T47D (cell line): ENCODE measurements around the gene CEP128.

ENCODE experiments used
- DNase-seq, 2 experiments: peaks; one replicate each; pipeline versions ENCODE4 v3.0.0 to v3.0.0-alpha.2; 2011 to 2012; ENCODE audit warnings: low read depth in 1 of 2, low spot score in 1 of 2
- JUND ChIP-seq: IDR thresholded peaks from 2 replicates; pipeline ENCODE4 v1.6.1; 2012; ENCODE audit warnings: low read depth
- in situ Hi-C: cut with HindIII; loops from 2 replicates; pipeline ENCODE4 v1.10.0; 2016; ENCODE audit warnings: low sequenced_read_pairs, low pct_unique_long_range_greater_than_20kb

Gene CEP128

DNA sequence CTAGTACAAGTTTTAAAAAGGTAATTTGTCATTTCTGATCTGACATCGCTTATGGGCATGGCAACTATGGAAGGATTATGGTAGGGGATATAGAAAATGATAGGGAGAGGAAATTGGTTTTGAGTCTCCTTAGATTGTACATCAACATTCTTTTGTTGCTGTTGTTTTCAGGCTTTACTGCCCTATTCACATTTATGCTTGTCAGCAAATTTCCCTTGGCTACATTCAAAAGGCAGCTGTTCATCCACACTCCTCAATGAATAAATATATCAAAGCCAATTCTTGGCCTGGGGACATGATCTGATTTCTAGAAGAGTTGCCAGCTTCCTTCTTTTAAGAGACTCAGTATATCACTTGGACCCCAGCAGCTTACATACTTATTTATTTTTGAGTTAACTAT lies 283.4 kb downstream of the CEP128 start:
- in situ Hi-C loops: no loop called here
- TF ChIP-seq JUND: no peak
- DNase-seq: no peak

DNA sequence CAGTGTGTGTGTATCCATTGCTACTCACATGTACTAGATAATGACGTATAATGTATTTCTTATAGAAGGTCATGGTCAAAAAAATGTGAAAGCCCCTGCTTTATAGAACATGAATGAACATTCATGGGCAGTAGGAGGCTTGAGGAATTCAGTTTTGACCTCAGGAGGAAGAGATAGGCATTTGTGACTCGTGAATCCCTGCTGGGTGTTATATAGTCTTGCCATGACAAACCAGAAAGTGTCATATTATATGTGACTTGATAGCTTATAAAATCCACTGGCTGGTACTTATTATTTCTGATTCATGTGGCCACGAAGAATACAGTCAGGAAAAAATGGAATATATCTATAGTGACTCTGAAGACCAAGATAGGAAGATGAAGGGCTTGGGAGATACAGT lies 287.6 kb downstream of the CEP128 start:
- in situ Hi-C loops: no loop called here

DNA sequence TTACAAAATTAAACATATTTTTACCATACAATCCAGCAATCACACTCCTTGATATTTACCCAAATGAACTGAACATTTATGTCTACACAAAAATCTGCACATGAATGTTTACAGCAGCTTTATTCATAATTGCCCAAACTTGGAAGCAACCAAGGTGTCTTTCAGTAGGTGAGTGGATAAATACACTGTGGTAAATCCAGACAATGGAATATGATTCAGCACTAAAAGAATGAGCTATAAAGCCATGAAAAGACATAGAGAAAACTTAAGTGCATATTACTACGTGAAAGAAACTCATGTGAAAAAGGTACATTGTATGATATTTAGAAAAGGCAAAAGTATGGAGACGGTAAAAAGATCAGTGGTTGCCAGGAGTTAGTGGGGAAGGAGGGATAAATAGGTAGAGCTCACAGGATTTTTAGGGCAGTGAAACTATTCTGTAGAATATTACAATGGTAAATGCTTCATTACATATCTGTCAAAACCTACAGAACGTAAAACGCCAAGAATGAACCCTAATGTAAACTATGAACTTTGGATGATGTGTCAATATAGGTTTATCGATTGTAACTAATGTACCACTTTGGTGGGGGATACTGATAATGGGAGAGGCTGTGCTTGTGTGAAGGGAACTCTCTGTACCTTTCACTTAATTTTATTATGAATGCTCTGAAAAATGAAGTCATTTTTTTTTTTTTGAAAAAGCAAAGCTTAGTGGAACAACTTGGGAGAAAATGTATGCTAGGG lies 295.7 kb downstream of the CEP128 start:
- no peak for TF ChIP-seq JUND
- in situ Hi-C loops: no loop called here
- no peak for DNase-seq

More for the DNA sequence above, 287.6 kb downstream of the CEP128 start:
- no peak for DNase-seq
- no peak for TF ChIP-seq JUND

DNA sequence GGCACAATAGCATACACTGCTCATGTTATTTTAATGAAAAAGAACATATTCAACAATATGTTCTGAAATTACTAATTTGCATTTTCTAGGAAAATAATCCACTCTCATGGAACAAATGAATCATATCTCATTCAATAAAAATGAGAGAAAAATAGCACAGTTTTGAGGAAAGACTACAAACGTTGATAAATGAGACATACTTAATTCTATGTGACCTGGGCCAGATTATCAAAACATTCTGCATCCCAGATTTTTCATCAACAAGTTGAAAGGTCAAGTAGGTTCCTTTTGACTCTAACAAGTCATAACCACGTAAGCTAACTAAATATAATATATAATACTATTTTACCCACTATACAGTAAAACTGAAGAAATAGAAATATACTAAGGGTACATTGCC lies 296.7 kb downstream of the CEP128 start:
- no peak for TF ChIP-seq JUND
- in situ Hi-C loops: no loop called here
- DNase-seq: no peak

DNA sequence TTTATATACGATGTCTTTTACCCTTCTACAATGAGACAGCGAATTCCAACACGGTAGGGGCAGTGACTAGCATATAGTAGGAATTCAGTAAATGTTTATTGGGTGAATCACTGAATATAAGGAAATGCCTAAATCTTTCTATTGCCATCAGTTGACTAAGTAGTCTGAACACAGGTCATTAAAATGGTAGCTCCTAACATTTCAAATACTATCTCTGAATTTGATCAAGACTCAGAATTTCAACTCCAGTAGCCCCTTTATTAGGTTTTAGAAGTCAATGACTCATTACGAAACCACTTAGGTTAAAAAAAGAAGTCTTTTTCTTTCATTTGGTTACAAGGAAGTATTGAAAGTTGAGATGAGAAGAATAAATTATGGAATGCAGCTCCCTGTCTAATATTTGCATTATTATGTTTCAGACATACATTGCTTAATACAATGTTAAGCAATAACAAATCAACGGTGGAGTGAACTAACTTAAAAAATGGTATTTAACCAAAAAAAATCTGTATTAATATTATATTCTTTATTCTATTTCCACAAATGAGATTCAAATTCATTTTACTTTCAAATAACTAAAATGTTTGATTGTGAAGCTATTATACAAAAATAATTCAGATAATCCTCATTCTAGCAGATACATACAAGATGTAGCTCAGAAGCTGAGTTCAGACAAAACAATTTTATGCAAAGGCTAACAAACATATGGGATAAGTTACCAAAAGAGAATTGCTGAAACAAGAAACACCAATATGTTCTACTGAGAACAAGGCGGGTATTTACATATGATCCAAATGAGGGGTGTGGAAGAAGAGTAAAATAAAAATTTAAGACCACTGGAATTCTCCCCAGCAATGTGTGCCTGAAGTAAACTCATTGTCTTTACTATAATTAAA lies 302.7 kb downstream of the CEP128 start:
- DNase-seq: no peak
- TF ChIP-seq JUND: no peak
- in situ Hi-C loops: no loop called here

DNA sequence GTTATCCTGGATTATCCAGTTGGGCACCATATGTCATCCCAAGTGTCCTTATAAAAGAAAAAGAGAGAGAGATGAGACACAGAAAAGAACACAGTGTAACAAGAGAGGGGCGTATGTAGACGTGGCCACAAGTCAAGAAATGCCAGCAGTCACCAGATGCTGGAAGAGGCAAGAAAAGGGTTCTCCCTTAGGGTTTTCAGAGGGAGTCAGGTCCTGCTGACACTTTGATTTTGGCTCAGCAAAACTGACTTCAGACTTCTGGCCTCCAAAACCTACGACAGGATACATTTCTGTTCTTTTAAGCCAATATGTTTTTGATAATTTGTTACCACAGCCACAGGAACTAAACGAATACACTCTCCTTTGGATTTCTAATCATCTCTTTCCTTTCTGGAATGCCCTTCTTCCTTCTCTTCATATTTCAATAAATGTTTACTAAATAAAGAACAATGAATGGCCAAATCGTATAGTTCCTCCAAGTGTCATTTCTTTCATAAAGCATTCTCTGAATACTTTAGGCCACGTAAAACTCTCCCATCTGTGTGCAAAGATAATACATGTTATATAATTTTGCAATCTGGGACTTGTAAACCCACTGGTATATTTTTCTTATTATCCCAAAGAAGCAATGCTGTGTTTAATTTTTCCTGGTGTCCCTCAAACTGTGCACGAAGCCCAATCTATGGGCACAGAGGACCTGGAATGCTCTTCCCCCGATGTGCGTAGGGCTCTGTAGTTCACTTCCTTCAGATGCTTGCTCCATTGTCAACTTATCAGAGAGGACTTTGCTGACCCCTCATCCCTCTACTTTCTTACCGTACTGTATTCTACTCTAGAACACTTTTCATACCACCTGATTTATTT lies 303.6 kb downstream of the CEP128 start:
- TF ChIP-seq JUND: no peak
- DNase-seq: no peak
- in situ Hi-C loops: no loop called here

DNA sequence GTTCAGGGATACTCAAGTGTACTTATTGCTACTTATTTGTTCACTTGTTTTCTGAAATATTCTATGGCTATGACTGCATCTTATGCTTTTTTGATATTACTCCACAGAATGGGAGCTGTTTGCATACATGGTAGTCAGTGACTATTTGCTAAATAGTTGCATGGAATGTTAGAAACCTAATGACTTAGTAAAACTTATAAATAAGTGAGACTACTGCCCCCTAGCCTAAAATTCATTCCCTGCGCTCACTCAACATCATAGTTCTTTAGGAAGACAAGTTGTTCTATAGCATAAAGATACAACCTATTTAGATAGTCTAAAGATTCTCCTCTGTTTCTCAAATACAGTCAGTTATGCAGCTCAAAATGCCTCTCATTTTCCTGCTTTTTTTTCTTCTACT lies 305.5 kb downstream of the CEP128 start:
- in situ Hi-C loops: no loop called here
- peak in 1 of 2 experiments; percentile 31 for DNase-seq
- TF ChIP-seq JUND: no peak

DNA sequence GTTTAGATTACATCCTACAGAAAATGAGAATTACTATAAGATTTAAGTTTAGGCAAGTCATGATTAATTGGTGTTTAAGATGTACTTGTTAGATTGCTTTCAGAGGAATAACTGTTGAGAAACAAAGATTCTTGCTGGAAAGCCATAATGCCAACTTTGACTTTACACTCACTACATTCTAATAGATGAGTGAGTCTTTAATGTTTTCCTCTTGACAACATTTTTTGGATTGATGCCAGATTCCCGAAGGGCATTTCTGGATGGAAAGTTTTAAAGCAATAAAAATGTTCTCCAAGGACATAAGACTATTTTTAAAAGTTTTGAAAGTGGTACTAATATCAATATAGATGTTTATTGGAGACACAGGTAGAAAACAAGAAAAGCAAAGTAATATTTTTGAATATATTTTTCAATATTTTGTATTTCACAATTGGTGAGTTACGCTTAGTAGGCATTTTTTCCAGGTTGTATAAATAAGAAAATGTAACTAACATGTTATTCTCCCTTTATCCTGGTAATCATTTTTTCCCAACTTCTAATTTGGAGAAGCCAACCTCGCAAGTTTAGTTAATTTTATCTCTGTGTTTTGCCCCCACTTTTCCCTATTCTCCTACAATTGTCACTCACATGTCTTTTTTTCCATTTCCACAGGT lies 307.3 kb downstream of the CEP128 start:
- DNase-seq: peak in 1 of 2 experiments; percentile 43
- in situ Hi-C loops: no loop called here
- TF ChIP-seq JUND: no peak

DNA sequence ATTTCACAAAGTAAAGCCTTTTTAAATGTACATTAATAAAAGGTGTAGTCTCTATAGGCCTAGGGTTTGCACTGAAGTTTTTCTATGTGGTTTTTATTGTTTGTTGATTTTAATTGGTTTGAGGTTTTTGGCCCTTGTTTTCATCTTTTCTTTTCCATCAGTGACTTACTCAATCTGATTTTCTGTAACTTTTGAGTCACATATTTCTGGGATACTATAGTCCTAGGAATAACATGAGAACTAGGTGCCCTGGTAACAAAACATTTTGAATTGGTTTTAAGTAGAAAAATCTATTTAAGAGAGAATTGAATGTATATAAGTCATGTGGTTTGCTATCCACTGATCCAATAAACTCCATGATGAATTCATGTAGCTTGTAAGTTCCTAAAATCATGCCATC lies 311.9 kb downstream of the CEP128 start:
- in situ Hi-C loops: no loop called here
- no peak for TF ChIP-seq JUND
- DNase-seq: no peak

DNA sequence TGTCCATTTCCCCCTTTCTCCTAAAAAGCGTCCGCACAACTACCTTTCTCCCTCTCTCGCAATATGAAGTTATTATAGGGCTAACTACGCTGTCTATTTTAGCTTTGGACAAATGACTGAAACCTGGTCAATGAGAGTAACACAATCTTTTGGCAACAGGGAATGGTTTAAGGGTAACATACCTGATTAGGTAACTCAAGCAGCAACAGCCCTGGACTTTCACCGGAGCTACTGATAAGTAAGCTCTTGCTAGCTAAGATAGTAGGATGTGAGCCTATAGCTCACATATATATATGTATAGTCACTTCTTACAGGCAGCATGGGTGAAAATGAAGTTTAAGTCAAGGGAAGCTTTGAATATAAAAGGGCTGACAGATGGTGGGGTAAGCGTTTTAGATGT lies 313.0 kb downstream of the CEP128 start:
- no peak for TF ChIP-seq JUND
- DNase-seq: no peak
- in situ Hi-C loops: no loop called here

DNA sequence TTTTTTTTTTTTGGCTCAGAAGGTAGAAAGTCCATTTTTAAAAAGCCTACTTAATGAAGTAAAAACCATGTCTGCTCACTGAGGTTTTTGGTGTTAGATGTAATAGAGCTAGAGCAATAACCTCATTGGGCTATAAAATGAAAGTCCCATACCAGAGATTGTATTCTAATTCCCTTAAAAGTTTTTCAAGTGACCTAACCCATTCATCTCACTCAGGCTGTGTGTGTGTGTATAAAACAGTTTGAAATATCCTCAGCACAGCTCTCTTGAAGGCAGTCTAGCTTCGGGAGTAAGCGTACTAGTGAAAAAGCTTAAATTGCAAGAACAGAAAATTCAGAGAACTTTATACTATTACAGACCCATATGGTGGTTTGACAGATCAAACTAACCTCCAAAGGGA lies 313.8 kb downstream of the CEP128 start:
- in situ Hi-C loops: no loop called here
- no peak for DNase-seq
- TF ChIP-seq JUND: no peak

DNA sequence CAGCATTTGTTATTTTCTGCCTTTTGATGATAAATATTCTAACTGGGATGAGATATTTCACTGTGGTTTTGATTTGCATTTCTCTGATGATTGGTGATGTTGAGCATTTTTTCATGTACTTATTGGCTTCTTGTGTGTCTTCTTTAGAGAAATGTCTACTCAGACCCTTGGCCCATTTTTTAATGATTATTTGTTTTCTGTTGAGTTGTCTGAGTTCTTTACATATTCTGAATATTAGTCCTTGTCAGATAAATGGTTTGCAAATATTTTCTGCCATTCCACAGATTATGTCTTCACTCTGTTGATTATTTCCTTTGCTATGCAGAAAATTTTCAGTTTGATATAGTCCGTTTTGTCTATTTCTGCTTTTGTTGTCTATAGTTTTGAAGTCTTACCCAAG lies 317.0 kb downstream of the CEP128 start:
- no peak for TF ChIP-seq JUND
- DNase-seq: no peak
- in situ Hi-C loops: no loop called here

DNA sequence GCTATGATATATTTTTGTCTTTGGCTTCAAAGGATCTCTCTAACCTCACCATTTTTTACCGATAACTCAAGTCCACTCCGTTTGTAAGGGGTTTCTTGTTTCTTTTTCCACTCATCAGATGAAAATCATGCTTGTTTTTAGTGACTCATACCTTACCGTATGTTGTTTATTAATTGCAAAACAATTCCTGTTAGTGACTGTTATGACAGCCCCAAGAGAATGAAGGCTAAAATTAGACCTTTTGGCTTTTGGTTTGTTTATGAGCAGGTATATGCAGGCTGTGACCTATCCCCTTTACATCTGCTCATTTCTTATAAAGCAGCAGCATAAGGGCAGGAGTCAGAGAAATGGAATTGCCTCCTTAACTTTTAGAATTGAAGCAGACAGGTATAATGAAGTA lies 319.8 kb downstream of the CEP128 start:
- in situ Hi-C loops: no loop called here
- DNase-seq: no peak
- TF ChIP-seq JUND: no peak
